Breast epithelium (tissue), 4 donors: ENCODE measurements around the gene MYL4. TPM values are rescaled to one million over a fixed set of nuclear protein-coding genes. Genes with fewer than 3 reads are reported as not detected.
"Not testable (repeated sequence)": the region's sequence is repeated elsewhere in the genome, so short reads cannot be mapped to it uniquely, and the experiment has no call there.

Source experiments
- DNase-seq, 2 donors: peaks; one replicate each; pipeline ENCODE4 v3.0.0-alpha.2; 2019; ENCODE audit warnings: low spot score in 2 of 2
- H3K27ac ChIP-seq, 2 donors: fragments of 200-600 bp; sonication (generic) in 1 of 2; one replicate each; pipeline ENCODE4 v1.5.1; 2016 to 2019; ENCODE audit warnings: mild to moderate bottlenecking in 1 of 2
- H3K27me3 ChIP-seq, 2 donors: fragments of 200-600 bp; sonication (generic) in 1 of 2; one replicate each; pipeline versions ENCODE4 v1.5.1 to v1.6.0; 2017 to 2019; ENCODE audit warnings: control low read depth in 1 of 2, mild to moderate bottlenecking in 1 of 2
- H3K36me3 ChIP-seq: fragments of 200-600 bp; one replicate; pipeline ENCODE4 v1.5.1; 2019
- H3K4me1 ChIP-seq, 2 donors: fragments of 200-600 bp; sonication (generic); one replicate each; pipeline ENCODE4 v1.5.1; 2016 to 2019; ENCODE audit warnings: control low read depth in 1 of 2
- H3K4me3 ChIP-seq, 3 donors: fragments of 200-600 bp; sonication (generic); 1 replicate in 2 of 3; 2 replicates in 1 of 3; pipeline ENCODE4 v1.5.1; 2016 to 2019; ENCODE audit warnings: mild to moderate bottlenecking in 3 of 3, moderate library complexity in 2 of 3
- H3K9me3 ChIP-seq, 2 donors: fragments of 200-600 bp; sonication (generic) in 1 of 2; one replicate each; pipeline ENCODE4 v1.5.1; 2016 to 2019; ENCODE audit warnings: control low read depth in 1 of 2
- POLR2A ChIP-seq: fragments of 450-650 bp; IDR thresholded peaks from one replicate; pipeline ENCODE4 v1.6.1; 2016; ENCODE audit warnings: antibody characterized with exemption, mild to moderate bottlenecking, moderate library complexity
- POLR2AphosphoS5 ChIP-seq, 3 donors: sonication (generic); formaldehyde crosslinking; IDR thresholded peaks; one replicate each; pipeline ENCODE4 v1.6.1; 2017; ENCODE audit warnings: antibody characterized with exemption in 3 of 3
- intact Hi-C: fragments of 100-400 bp; cut with DNase I; formaldehyde crosslinking; loops from one replicate; pipeline ENCODE4 v1.15.1; 2023; ENCODE audit warnings: low total_unique reads
- total RNA-seq, 3 donors: library from RNA; depleted of rRNA; stranded (reverse); fragments of >200 nt; gene quantifications; one replicate each; pipeline ENCODE4 v1.1.0, GENCODE V29; 2016
- TF ChIP-seq, protein P1 (sequence below), 3 donors: fragments of 450-650 bp; IDR thresholded peaks; one replicate each; pipeline ENCODE4 v1.5.1; 2016 to 2017; ENCODE audit warnings: antibody characterized with exemption in 3 of 3, mild to moderate bottlenecking in 3 of 3, moderate library complexity in 3 of 3

The MYL4 gene
- total RNA-seq = not detected

DNA sequence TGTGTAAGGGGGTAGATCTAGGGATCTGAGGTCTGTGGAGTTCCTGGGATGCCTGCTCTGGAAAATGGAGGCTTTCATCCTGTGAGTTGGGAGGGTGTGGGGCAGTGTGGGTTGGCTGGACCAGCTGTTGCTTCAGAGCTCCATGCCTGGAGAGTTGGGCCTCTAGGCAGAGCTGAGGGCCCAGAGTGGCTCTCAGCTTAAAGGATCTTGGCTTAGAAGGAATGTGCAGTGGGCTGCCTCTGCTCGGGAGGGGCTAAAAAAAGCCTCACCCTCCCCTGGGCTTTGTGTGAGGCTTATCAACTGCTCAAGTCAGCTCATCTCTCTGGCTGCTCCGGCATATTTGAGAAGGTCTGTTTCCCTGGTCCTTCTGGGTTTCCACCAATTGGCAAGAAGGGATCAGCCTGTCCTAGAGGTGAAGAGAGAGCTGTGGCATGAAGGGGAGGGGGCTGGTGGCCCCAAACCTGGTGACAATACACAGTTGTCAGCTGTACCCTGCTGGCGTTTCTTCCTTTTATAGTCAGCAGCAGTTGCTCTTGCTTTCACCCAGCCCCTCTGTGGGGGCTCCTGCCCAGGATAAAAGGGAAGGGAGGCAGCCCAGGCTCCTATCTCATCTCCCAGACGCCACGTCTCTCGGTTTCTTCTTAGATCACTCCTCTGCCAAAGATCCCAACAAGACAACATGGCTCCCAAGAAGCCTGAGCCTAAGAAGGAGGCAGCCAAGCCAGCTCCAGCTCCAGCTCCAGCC lies at the start of gene MYL4:
Gene MYL4, plus strand, starts transcription at position 605 of the 745 bp plus-strand sequence. Its CDS starts 75 bp downstream, at position 680.
- intact Hi-C loops = no loop called here
- no peak for DNase-seq
- Histone ChIP-seq H3K4me3 (no peak within 1 kb of the TSS), H3K36me3 (no peaks in the 10 kb centered on the region), H3K9me3 (no peaks in the 10 kb centered on the region), H3K27me3 (no peaks in the 10 kb centered on the region), H3K4me1 (peaks cover 0 to 7% of the 10 kb centered on the region in 2 donors), H3K27ac (no peak within 1 kb of the TSS)
- no peak for TF ChIP-seq POLR2AphosphoS5 (IDR thresholded peaks at IDR 0.05)
- TF ChIP-seq POLR2A = no peak
- TF ChIP-seq, protein P1, sequence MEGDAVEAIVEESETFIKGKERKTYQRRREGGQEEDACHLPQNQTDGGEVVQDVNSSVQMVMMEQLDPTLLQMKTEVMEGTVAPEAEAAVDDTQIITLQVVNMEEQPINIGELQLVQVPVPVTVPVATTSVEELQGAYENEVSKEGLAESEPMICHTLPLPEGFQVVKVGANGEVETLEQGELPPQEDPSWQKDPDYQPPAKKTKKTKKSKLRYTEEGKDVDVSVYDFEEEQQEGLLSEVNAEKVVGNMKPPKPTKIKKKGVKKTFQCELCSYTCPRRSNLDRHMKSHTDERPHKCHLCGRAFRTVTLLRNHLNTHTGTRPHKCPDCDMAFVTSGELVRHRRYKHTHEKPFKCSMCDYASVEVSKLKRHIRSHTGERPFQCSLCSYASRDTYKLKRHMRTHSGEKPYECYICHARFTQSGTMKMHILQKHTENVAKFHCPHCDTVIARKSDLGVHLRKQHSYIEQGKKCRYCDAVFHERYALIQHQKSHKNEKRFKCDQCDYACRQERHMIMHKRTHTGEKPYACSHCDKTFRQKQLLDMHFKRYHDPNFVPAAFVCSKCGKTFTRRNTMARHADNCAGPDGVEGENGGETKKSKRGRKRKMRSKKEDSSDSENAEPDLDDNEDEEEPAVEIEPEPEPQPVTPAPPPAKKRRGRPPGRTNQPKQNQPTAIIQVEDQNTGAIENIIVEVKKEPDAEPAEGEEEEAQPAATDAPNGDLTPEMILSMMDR (IDR thresholded peaks at IDR 0.05) = no peak

GRCh38 chr17:47162013-47162622 lies 47.0 kb upstream of the MYL4 start:
- no peaks in the 10 kb centered on the region for H3K9me3 ChIP-seq
- H3K4me1 ChIP-seq = no peaks in the 10 kb centered on the region
- TF ChIP-seq, protein P1 (IDR thresholded peaks at IDR 0.05) = no peak
- TF ChIP-seq POLR2A (no peak), POLR2AphosphoS5 (IDR thresholded peaks at IDR 0.05) (no peak)
- DNase-seq = no peak
- intact Hi-C loops = no loop called here
- no peak overlapping the region for H3K27ac ChIP-seq
- no peaks in the 10 kb centered on the region for H3K27me3 ChIP-seq
- no peak overlapping the region for H3K4me3 ChIP-seq
- no peaks in the 10 kb centered on the region for H3K36me3 ChIP-seq

- intact Hi-C loops = no loop called here
- no peaks in the 10 kb centered on the region for H3K36me3 ChIP-seq
- no peak for DNase-seq
- no peak overlapping the region for H3K4me3 ChIP-seq
- no peak overlapping the region for H3K27ac ChIP-seq
- H3K27me3 ChIP-seq = no peaks in the 10 kb centered on the region
- no peaks in the 10 kb centered on the region for H3K4me1 ChIP-seq
- TF ChIP-seq, protein P1 (IDR thresholded peaks at IDR 0.05) = no peak
- TF ChIP-seq POLR2A (no peak), POLR2AphosphoS5 (IDR thresholded peaks at IDR 0.05) (no peak)
- no peaks in the 10 kb centered on the region for H3K9me3 ChIP-seq
Observed at GRCh38 chr17:47164263-47164662, 44.9 kb upstream of the MYL4 start.

DNA sequence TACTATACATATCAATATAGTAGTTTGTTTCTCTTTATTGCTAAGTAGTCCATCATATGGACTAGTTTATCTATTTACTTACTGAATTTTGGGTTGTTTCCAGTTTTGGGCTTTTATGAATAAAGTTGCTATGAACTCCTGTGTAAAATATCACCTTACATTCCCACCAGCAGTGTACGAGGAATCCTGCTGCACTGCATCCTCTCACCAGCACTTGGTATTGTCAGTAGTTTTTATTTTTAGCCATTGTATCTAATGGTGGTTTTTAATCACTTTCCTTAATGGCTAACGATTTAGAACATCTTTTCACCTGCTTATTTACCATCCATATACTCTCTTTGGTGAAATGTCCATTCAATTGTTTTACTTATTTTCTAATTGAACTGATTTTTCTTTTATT lies 44.0 kb upstream of the MYL4 start:
- H3K36me3 ChIP-seq = no peaks in the 10 kb centered on the region
- DNase-seq = no peak
- intact Hi-C loops = no loop called here
- no peaks in the 10 kb centered on the region for H3K9me3 ChIP-seq
- no peaks in the 10 kb centered on the region for H3K4me1 ChIP-seq
- H3K27ac ChIP-seq = no peak overlapping the region
- no peak for TF ChIP-seq POLR2A
- TF ChIP-seq, protein P1 (IDR thresholded peaks at IDR 0.05) = no peak
- no peak for TF ChIP-seq POLR2AphosphoS5 (IDR thresholded peaks at IDR 0.05)
- no peak overlapping the region for H3K4me3 ChIP-seq
- no peaks in the 10 kb centered on the region for H3K27me3 ChIP-seq

DNA sequence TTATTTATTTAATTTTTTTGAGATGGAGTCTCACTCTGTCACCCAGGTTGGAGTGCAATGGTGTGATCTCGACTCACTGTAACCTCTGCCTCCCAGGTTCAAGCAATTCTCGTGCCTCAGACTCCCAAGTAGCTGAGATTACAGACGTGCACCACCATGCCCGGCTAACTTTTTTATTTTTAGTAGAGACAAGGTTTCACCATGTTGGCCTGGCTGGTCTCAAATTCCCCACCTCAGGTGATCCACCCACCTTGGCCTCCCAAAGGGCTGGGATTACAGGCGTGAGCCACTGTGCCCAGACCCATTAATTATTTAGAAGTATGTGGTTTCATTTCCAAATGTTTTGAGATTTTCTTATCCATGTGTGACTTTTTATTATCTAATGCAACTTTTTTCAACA lies 42.3 kb upstream of the MYL4 start:
- intact Hi-C loops, H3K4me1 ChIP-seq, H3K27me3 ChIP-seq, H3K9me3 ChIP-seq, H3K36me3 ChIP-seq, H3K27ac ChIP-seq, DNase-seq, H3K4me3 ChIP-seq: not testable (repeated sequence)

DNA sequence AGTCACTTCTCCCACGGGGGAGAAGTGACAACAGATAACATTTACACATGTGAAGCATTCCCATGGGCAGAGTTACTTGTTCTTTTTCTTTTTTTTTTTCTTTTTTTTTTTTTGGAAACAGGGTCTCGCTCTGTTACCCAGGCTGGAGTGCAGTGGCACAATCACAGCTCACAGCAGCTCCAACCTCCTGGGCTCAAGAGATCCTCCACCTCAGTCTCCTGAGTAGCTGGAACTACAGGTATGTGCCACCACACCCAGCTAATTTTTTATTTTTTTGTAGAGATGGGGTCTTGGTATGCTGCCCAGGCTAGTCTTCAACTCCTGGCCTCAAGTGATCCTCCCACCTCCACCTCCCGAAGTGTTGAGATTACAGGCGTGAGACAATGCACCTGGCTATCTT lies 40.3 kb upstream of the MYL4 start:
- intact Hi-C loops, H3K9me3 ChIP-seq, H3K27ac ChIP-seq, H3K27me3 ChIP-seq, DNase-seq, H3K36me3 ChIP-seq, H3K4me1 ChIP-seq, H3K4me3 ChIP-seq: not testable (repeated sequence)
